Neuron (in vitro differentiated cells): ENCODE measurements around the gene TMEM138.
"Not testable (repeated sequence)": the region's sequence is repeated elsewhere in the genome, so short reads cannot be mapped to it uniquely, and the experiment has no call there.

Experiments
- H2AFZ ChIP-seq: one replicate; pipeline ENCODE4 v1.6.1; 2013; ENCODE audit warnings: low read depth, mild to moderate bottlenecking, inconsistent platforms, low read length, moderate library complexity
- H3K27me3 ChIP-seq: one replicate; pipeline ENCODE4 v1.6.1; 2013; ENCODE audit warnings: low read length; ENCODE audit not compliant: insufficient read depth
- H3K36me3 ChIP-seq: one replicate; pipeline ENCODE4 v1.6.1; 2013; ENCODE audit warnings: low read length; ENCODE audit not compliant: insufficient read depth
- H3K4me1 ChIP-seq: one replicate; pipeline ENCODE4 v1.6.1; 2013; ENCODE audit warnings: low read length; ENCODE audit not compliant: insufficient read depth
- H3K4me3 ChIP-seq: 2 replicates; pipeline ENCODE4 v1.5.1; 2013; ENCODE audit warnings: mild to moderate bottlenecking, low read length, moderate library complexity
- H3K9me3 ChIP-seq: one replicate; pipeline ENCODE4 v1.6.1; 2013; ENCODE audit warnings: low read length

TMEM138 gene

DNA sequence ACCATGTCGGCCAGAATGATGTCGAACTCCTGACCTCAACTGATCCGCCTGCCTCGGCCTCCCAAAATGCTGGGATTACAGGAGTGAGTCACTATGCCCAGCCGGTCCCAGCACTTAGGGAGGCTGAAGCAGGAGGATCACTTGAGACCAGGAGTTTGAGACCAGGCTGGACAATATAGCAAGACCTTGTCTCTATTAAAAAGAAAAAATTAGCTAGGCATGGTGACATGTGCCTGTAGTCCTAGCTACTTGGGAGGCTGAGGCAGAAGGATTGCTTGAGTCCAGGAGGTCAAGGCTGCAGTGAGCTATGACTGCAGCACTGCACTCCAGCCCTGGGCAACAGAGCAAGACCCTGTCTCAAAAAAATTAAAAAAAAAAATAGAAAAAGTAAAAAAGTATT lies 21.7 kb downstream of the TMEM138 start:
- not testable (repeated sequence) for H3K4me3 ChIP-seq, H3K9me3 ChIP-seq, H3K36me3 ChIP-seq, H2AFZ ChIP-seq, H3K4me1 ChIP-seq, H3K27me3 ChIP-seq

DNA sequence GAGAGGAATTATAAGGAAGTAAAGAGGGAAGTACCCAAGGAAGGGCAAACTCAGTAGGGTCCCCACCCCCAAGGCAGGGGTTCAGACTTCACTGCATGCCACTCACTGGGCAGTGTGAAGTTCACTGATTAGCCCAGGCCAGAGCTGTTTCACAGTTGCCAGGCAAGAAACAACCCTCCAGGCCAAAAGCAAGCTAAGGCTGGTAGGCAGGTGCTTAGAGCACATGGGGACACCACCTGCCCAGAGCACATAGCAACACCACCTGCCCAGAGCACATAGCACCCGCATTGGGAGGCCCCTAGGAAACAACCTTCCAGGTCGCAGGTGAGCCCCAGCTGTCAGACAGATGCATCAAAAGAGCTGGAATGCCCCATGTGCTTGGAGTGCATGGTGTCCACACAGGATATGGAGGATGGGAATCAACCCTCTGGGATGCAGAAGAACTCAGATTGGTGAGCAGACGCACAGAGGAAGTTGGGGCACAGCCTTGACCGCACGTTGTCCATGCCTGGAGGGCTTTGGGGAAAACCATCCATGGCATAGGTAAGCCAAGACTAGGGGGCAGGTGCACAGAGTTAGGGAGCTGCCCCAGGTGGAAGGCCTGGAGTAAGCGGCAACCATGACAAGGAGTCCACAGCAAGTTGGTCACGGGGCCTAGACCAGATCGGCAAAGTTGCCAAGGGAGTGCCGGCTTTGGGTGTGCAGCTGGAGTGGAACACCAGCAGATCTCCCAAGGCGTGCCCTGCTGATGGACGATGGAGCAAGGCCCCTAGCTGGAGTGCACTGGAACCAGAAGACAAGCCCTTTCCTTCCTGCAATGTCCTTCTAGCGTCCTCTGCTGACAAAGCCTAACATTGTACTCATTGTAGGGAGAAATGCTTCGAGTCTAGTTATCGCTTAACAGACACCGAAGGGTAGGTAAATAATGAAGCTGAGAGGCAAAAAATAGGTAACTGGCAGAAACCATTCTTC lies 22.4 kb downstream of the TMEM138 start:
- Histone ChIP-seq H3K27me3 (no peaks in the 10 kb centered on the region), H3K36me3 (no peaks in the 10 kb centered on the region), H3K4me1 (no peaks in the 10 kb centered on the region), H3K9me3 (peaks cover under 1% of the 10 kb centered on the region), H3K4me3 (no peak overlapping the region), H2AFZ (no peak overlapping the region)

DNA sequence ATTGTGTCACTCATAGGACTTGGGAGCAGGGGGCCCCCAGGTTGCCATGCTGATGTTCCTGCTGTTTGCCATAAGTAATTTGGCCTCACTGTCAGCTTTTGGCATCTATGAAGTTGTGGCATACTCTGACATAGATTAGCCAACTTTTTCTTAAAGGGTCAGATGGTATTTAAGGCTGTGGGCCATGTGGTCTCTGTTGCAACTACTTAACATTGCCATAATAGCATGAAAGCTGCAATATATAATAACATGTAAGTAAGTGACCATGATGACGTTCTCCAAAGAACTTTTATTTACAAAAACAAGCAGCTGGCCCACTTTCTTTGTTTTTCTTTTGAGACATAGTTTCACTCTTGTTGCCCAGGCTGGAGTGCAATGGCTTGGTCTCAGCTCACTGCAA lies 28.0 kb downstream of the TMEM138 start:
- Histone ChIP-seq H3K27me3 (no peaks in the 10 kb centered on the region), H3K4me1 (peaks cover 2% of the 10 kb centered on the region), H3K36me3 (peaks cover 4% of the 10 kb centered on the region), H2AFZ (no peak overlapping the region), H3K4me3 (no peak overlapping the region), H3K9me3 (peaks cover 6% of the 10 kb centered on the region)

DNA sequence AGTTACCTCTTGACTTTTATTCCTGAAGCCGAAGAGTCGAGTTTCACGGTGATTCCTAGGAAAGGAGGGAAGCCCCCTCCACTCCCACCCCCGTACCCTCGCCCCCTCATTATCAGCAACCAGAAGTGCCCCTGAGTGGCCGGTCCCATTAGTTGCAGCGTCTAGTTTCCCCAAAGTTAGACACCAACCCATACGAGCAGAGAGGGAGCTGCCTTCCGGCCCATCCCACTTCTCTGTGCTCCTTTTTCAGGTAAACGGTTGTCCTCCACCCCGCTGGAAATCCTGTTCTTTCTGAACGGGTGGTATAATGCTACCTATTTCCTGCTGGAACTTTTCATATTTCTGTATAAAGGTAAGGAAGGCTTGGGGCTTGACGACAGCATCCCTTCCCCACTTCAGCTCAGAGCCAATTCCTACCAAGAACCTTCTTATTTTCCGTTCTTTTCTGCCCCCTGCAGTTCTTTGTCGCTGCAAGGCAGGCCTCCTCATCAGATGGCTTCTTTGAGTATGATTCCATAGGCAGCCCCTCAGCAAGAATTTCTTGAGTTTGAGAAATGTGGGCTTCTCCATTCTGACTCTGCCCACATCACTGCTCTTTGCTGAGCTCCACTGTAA lies 30.9 kb downstream of the TMEM138 start:
- Histone ChIP-seq H3K27me3 (no peaks in the 10 kb centered on the region), H2AFZ (peak overlapping the region; percentile 20), H3K4me3 (peak overlapping the region; percentile 63), H3K36me3 (peaks cover 9% of the 10 kb centered on the region), H3K4me1 (peaks cover 2% of the 10 kb centered on the region), H3K9me3 (peaks cover 6% of the 10 kb centered on the region)

DNA sequence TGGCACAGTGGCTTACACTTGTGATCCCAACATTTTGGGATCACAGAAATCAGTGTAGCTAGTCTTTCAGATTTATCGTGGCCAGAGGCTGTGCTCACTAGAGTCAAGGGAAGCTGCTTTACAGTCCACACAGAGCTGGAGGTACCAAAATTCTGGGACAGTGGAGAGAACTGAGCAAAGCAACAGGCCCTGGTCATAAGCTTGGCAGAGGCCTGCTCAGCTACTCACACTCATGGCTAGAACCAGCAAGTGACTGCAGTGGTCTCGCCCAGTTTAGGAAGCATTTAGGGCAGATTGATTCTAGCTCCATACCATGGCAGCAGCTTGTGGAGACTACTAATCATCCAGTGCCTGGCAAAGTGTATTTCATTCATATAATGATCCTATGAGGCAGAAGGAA lies 39.0 kb downstream of the TMEM138 start:
- Histone ChIP-seq H2AFZ (no peak overlapping the region), H3K9me3 (no peaks in the 10 kb centered on the region), H3K36me3 (peaks cover 60% of the 10 kb centered on the region), H3K4me1 (no peaks in the 10 kb centered on the region), H3K4me3 (no peak overlapping the region), H3K27me3 (no peaks in the 10 kb centered on the region)

DNA sequence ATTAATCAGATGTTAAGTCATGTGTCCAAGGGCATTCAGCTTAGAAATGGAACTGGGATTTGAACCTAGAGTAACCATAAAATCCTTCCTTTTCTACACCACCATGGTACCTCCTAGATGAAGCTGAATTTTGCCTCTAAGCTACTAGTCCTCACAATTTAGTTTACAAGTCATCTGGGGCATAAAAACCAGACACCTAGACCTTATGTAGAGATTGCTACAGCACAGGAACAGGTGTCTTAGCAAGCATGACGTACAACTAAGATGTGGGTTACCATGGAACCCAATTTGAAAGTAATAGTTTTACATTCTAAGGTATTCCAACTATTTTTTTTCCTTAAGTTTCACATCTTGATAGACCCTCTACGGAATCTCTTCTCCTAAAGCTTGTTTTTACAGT lies 39.4 kb downstream of the TMEM138 start:
- H3K27me3 ChIP-seq, result no peaks in the 10 kb centered on the region
- no peak overlapping the region for H2AFZ ChIP-seq
- no peaks in the 10 kb centered on the region for H3K4me1 ChIP-seq
- no peak overlapping the region for H3K4me3 ChIP-seq
- no peaks in the 10 kb centered on the region for H3K9me3 ChIP-seq
- H3K36me3 ChIP-seq, result peaks cover 63% of the 10 kb centered on the region

DNA sequence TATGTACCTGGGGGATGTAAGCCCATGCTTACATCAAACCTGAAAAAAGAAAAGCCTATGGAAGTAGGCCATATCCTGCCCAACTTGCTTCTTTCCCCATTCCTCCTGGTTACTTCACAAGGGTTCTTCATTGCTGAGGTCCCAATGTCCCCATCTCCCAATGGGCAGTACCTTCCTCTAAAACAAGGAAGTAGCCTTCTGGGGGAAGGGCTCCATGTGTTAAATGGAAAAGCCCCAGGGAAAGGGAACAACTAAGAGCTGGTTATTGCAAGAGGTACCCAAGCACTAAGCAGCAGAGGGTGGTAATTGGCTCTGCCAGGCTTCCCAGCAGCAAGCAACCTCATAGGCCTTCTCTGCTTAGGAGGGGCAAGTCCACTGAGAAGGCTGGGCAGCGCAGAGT lies 41.5 kb downstream of the TMEM138 start:
- H3K36me3 ChIP-seq, result peaks cover 73% of the 10 kb centered on the region
- no peaks in the 10 kb centered on the region for H3K4me1 ChIP-seq
- H3K4me3 ChIP-seq, result no peak overlapping the region
- no peaks in the 10 kb centered on the region for H3K27me3 ChIP-seq
- H2AFZ ChIP-seq, result no peak overlapping the region
- H3K9me3 ChIP-seq, result no peaks in the 10 kb centered on the region

DNA sequence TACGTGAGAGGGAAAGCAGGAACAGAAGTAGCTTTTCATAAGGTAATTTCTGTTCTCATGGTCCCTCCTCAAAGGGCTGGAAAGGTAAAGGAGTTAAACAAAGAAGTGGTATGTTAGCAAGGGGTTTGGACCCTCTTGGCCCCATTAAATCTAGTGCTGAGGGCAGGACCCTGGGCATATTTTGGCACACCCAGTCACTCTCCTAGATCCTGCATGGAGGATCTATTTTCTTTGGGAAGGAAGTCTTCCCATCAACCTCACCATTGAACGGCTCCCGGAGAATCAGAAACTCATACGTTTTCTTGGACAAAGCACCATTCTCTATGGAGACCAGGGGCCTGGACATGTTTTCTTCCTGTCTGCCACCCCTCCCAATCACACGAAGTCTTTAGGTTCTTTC lies 41.9 kb downstream of the TMEM138 start:
- H3K36me3 ChIP-seq, result peaks cover 73% of the 10 kb centered on the region
- H3K27me3 ChIP-seq, result no peaks in the 10 kb centered on the region
- H3K4me1 ChIP-seq, result no peaks in the 10 kb centered on the region
- no peaks in the 10 kb centered on the region for H3K9me3 ChIP-seq
- H3K4me3 ChIP-seq, result no peak overlapping the region
- H2AFZ ChIP-seq, result no peak overlapping the region

DNA sequence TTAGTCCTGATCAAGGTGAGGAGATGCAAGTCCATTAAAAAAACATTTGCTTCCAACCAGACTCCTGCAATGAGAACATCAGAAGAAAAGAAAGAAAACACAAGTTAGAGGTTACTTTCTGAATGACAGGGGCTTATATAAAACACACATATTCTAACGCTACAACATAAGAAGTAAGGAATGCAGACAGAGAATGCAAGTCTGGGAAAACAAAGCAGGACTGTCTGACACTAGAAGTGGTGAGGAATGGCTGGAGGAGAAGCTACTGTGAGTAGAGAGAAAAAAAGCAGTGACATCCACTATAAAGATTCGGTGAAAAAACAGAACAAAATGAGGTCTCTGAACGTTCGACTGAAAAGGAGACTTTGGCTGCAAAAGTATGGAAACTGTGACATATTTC lies 42.5 kb downstream of the TMEM138 start:
- Histone ChIP-seq H3K36me3 (peaks cover 76% of the 10 kb centered on the region), H3K4me3 (no peak overlapping the region), H3K9me3 (no peaks in the 10 kb centered on the region), H3K27me3 (no peaks in the 10 kb centered on the region), H2AFZ (no peak overlapping the region), H3K4me1 (no peaks in the 10 kb centered on the region)

DNA sequence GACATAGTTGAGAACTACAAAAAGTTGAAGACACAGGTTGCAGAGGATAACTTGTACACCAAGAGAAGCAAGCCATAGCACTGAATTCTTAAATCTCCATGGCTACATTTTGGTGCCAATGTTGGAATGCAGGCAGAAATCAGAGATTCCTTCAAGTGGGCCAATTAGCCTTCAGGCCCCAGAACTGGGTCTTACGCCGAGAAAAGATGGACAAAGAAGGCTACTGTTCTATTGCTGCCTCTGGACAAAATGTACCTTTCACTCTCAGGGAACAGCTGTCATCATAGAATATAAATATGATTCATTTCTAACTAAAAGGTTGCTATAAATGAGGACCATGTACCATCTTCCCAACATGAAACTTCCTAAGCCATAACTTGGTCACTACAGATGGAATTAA lies 43.9 kb downstream of the TMEM138 start:
- peaks cover 86% of the 10 kb centered on the region for H3K36me3 ChIP-seq
- no peak overlapping the region for H3K4me3 ChIP-seq
- no peaks in the 10 kb centered on the region for H3K4me1 ChIP-seq
- no peaks in the 10 kb centered on the region for H3K9me3 ChIP-seq
- H2AFZ ChIP-seq, result no peak overlapping the region
- H3K27me3 ChIP-seq, result no peaks in the 10 kb centered on the region

DNA sequence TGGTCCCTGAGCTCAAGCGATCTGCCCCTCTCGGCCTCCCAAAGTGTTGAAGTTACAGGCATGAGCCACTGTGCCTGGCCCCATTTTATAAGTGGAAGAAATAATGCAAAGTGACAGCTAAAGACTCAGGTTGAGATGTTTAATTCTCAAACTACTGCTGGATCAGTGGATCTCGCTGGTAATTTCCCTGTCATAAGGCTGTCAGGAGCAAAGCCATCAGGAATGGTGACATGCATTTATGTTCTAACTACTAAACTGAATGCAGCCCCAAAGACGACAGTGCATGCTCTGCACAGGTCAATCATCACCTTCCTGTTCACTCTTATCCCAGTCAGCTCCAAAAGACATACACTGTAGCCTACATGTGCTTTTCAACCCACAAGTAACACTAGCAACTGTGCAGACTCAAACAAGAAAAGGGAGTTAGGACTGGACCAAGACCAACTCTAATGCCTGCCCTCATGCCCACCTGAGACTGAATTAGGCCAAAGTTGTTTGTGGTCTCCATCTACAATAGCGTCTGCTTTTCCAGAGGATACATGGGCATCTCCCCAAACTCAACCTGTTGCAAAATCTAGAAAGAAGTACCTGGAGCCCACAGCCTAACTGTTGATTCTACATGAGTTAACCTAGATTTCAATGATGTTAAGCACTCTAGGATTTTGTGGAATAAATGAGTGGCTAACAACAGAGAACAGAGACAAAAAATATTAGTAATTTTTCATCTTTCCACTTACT lies 45.0 kb downstream of the TMEM138 start:
- Histone ChIP-seq H3K4me3 (no peak overlapping the region), H3K36me3 (peaks cover 89% of the 10 kb centered on the region), H3K9me3 (no peaks in the 10 kb centered on the region), H2AFZ (no peak overlapping the region), H3K27me3 (no peaks in the 10 kb centered on the region), H3K4me1 (no peaks in the 10 kb centered on the region)

DNA sequence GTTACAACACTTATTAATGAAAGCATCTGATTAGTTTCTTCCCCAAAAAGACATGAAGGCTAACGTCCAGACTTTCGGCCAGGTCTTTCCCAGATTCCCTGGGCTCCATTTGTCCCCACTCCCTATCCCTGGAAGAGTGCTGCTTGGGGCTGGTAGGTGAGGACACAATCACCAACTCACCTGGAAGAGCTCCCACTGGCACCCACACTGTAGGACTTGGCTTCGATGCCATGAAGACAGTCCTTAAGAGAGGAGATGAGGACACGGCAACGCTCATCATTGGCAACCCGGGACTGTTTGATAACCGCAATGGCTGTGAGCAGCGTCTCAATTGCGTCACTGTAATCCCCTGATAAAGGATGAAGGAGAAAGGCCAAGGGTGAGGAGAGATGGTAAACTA lies 49.4 kb downstream of the TMEM138 start:
- Histone ChIP-seq H3K4me3 (no peak overlapping the region), H3K9me3 (no peaks in the 10 kb centered on the region), H2AFZ (no peak overlapping the region), H3K4me1 (no peaks in the 10 kb centered on the region), H3K36me3 (peaks cover 90% of the 10 kb centered on the region), H3K27me3 (no peaks in the 10 kb centered on the region)

DNA sequence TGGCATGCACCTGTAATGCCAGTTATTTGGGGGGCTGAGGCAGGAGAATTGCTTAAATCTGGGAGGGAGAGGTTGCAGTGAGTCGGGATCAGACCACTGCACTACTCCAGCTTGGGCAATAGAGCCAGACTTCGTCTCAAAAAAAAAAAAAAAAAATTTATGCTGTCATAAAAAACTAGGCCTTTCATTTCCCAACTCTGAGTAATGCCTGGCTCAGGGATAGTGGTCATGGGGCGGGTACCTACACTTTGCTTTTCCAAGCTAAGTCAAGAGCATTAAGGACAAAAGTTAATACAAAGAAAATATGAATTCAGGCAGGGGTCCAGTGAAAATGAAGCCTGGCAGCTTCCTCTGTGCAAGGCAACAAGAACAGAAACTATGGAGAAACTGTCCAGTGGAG lies 51.3 kb downstream of the TMEM138 start:
- no peaks in the 10 kb centered on the region for H3K27me3 ChIP-seq
- no peak overlapping the region for H2AFZ ChIP-seq
- H3K36me3 ChIP-seq, result peaks cover 92% of the 10 kb centered on the region
- H3K4me3 ChIP-seq, result no peak overlapping the region
- H3K4me1 ChIP-seq, result no peaks in the 10 kb centered on the region
- no peaks in the 10 kb centered on the region for H3K9me3 ChIP-seq
